OCI-M1 (cell line): ENCODE data around the gene OR51B4.
"Not testable (repeated sequence)": the region's sequence is repeated elsewhere in the genome, so short reads cannot be mapped to it uniquely, and the experiment has no call there.

ENCODE experiments used
- DNase-seq: peaks from one replicate; lab custom pipeline; 2025; lab: John Stamatoyannopoulos, UW

OR51B4 gene, protein sequence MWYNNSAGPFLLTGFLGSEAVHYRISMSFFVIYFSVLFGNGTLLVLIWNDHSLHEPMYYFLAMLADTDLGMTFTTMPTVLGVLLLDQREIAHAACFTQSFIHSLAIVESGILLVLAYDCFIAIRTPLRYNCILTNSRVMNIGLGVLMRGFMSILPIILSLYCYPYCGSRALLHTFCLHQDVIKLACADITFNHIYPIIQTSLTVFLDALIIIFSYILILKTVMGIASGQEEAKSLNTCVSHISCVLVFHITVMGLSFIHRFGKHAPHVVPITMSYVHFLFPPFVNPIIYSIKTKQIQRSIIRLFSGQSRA

DNA sequence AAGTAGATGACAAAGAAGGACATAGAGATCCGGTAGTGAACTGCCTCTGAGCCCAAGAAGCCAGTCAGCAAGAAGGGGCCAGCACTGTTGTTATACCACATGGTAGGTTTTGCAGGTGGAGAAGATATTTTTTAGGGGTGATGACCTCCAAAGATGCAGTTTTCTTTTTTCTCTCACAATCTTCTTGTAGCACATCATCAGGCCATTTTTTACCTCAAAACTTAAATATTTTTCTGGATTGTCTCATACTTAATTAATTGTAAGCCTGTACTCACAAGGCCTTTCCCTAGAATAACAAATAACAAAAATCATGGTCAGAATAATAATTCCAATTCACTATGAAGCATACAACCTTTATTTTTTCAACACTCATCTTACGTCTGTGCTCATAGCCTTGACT lies at the start of gene OR51B4:
Gene OR51B4, minus strand, starts transcription at position 101 of the 400 bp plus-strand sequence. Its CDS starts 0 bp downstream, at position 101.
- no peak for DNase-seq

DNA sequence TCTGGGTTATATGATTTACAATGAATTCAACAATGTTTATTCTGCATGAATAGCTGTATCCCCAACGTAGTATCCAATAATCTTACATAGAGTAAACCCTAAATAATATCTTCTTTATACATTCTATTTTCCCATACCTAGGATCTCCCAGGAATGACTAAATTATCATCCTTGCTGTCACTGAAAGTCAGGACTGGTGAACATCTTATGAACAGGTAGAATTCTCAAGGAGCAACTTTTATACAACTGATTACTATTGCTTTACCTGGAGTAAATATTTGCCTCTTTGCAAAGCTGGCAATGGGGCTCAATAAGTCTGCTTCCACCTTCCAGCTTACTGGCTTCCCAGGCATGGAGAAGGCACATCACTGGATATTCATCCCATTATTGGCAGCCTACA lies 49.5 kb upstream of the OR51B4 start, which contains the start of gene OR51B6:
Gene OR51B6, plus strand, starts transcription at position 301 of the 400 bp plus-strand sequence. Its CDS starts 0 bp downstream, at position 301.
- no peak for DNase-seq

DNA sequence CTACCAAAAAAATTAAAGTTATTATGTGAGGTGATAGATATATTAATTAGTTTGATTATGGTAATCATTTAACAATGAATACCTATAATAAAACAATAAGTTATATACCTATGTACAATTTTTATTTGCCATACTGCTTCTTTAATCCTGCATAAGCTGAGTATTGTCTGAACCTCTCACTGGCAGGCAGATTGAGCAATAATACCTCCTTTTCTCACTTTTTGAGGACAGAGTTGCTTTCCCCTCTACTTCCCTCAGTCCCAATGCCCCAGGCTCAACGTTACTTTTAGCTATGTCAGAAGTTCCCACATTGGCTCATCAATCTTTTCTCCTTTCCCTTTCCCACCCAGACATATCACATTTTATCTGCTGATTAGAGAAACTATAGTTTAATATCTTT lies 47.8 kb upstream of the OR51B4 start:
- DNase-seq: no peak

DNA sequence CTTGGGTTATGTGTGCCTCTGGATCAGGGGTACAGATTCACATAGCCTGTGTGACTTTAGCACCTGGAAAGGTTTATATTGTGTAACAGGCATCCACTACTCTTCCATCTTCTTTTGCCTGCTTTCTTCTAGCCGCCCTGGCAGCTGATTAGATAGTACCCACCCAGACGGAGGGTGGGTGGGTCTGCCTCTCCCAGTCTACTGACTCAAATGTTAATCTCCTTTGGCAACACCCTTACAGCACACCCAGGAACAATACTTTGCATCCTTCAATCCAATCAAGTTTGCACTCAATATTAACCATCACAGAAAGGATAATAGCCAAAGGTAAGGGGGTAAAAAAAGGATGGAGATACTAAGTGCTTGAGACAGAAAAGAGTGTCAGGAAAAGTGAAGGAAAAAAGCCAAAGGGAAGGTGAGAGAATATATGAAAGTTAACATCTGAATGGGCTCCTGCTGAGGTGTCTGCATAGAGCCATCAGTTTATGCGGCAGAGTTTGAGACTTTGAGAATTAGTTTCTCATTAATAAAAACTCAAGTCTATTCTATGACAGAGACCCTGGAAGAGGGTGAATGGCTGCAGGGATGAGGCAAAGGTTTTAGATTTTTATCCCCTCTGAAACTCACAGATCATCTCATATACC lies 46.9 kb upstream of the OR51B4 start:
- DNase-seq: no peak

DNA sequence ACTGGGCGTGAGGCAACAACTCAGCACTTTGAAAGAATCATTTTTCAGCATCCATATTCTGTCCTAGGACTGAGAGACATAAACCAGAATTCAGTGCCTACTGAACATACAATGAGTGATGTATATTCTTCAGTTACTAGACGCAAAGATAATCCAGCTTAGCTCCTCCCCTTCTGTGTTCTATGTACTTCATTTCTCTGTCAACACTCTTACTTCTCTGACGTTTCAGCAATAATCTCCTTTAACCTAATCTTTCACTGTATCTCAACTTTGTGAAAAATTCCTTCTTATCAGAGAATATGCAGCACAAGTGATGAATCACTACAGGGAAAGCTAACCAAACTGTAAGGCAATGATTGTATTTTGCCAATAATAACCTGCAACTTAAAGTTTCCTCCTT lies 44.1 kb upstream of the OR51B4 start:
- DNase-seq: no peak

DNA sequence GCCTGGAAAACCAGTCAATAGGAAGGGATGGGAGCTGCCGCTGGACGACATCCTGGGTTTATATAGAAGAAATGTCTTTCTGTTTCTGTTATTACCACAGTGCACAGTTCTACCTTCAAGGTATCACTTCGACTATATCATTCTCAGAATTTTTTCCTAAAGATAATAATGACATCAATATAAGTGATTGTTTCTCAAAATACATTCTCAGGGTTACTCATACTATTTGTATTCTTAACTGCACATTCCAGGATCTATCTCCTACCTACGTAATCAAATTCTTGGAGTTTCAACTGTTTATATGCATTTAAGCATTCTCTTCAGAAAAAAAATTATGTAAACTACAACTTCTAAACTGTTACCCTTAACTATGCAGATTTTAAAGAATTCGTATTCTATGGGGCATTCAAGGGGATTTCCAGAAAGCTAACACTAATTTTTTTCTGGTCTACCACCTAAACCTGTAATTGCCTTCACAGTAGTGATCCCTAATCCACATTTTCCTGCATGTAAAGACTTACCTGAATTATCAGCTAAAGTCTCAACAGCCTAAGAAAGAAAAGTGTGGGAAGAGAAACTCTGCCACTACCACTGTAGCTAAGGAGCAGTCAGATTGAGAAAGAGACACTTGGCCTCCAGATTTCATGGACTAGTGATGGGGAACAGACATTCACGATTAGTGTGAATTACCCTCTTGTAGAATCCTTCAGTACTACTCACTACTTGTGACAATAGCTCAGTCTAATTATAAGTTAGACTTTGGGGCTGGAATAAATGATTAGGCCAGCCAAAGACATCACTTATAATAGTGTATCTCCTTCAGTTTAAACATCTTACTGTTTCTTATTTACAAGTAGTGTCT lies 42.0 kb upstream of the OR51B4 start, which contains the start of gene OR51B5:
Gene OR51B5, minus strand, starts transcription at position 51 of the 862 bp plus-strand sequence. Its CDS starts 0 bp downstream, at position 51.
- no peak for DNase-seq

DNA sequence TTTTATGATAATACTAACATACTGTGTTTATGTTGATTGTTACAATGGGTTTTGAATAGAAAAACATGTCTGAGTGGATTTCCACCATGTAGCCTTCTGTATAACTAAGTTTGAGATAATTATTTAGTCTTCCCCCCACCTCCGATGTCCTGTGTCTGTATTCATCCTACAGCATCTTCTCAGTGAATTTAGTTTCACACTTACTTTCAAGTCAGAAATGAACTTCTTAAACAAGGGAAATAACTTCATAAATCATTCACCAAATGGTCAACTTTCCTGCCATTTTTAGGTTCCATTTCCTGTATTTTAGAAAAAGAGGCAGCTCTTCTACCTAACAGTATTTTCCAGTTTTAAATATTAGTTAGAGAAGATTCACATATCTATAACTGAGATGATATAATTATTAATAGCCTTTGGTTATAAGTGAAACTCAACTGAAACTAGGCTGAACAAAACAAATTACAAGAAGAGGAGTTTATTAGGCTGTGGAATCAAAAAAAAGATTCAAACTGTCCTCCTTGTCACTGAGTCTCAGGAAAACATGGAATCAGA lies 38.1 kb upstream of the OR51B4 start:
- DNase-seq: no peak

DNA sequence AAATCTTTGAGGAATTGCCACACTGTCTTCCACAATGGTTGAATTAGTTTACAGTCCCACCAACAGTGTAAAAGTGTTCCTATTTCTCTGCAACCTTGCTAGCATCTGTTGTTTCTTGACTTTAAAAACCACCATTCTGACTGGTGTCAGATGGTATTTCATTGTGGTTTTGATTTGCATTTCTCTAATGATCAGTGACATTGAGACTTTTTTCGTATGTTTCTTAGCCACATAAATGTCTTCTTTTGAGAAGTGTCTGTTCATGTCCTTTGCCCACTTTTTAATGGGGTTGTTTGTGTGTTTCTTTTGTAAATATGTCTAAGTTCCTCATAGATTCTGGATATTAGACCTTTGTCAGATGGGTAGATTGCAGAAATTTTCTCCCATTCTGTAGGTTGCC lies 35.5 kb upstream of the OR51B4 start:
- not testable (repeated sequence) for DNase-seq

DNA sequence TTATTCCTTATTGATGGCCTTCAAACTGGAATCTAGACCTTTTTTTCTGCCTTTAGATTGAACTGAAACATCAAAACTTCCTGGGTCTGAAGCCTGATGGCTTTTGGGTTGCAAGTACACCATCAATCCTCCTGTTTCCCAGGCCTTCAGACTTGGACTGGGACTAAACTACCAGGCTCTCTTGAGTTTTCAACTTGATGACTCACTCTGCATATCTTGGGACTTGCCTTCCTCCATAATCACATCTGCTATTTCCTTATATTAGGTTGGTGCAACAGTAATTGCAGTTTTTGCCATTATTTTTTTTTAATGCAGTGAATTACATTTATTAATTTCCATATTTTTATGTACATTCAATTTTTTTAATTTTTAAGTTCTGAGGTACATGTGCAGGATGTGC lies 34.6 kb upstream of the OR51B4 start:
- peak; percentile 8 for DNase-seq

DNA sequence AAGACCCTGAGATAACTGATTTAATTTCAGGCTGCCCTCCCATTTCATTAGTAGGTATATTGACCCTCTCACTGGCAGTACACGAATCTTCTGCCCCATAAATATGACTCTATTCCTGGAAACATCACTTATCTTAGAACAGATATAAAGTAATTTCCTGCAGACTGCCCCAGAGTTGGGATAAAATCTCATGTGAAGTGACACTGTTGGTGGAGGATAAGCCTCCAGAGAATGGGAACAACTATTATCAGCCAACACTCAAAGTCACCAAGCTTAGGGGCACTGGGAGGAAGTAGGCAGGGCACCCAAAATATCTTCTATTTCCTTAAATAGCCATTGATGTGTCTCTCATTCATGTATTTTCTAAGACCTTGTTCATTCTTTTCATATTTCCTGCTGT lies 33.4 kb upstream of the OR51B4 start:
- DNase-seq: peak; percentile 68

DNA sequence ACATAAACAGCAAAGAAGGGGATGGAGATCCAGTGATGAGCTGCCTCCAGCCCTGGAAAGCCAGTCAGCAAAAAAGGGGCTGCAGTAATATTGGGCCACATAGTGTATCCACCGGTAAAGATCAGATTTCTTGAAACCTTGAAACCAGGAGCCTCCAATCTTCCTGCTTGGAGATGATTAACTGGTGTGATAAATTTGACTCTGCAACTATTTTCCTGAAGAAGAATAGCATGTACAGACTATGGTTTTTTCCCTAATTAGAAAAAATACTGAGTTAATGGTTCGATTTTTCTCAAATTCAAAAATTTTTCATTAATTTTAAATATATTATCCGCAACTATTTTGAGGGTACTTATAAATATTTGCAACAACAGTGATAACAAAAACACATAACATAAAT lies 22.5 kb upstream of the OR51B4 start, which contains the start of gene OR51B2:
Gene OR51B2, minus strand, starts transcription at position 101 of the 400 bp plus-strand sequence. Its CDS starts 0 bp downstream, at position 101.
- no peak for DNase-seq

DNA sequence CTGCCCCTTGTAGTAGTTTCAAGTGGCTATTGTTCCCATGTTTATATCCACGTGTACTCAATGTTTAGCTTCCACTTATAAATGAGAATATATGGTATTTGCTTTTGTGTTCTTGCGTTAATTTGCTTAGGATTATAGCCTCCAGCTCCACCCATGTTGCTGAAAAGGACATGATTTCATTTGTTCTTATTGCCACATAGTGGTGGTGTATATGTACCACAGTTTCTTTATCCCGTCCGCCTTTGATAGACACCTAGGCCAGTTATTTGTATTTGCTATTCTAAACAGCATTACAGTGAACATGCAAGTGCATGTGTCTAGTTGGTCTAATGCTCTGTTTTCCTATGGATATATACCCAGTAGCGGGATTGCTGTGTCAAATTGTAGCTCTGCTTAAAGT lies 15.5 kb upstream of the OR51B4 start:
- peak; percentile 16 for DNase-seq

DNA sequence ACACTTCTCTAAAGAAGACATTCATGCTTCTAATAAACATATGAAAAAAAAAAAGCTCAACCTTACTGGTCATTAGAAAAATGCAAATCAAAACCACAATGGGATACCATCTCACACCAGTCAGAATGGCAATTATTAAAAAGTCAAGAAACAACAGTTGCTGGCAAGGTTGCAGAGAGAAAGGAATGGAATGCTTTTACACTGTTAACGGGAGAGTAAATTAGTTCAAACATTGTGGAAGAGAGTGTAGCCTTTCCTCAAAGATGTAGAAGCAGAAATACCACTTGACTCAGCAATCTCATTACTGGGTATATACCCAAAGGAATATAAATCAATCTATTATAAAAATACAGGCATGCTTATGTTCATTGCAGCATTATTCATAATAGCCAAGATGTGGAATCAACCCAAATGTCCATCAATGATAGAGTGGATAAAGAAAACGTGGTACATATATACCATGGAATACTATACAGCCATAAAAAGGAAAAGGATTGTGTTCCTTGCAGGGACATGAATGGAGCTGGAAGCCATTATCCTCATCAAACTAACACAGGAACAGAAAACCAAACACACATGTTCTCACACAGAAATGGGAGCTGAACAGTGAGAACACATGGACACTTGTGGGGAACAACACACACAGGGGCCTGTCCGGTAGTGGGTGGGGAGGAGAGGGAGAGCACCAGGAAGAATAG lies 11.7 kb upstream of the OR51B4 start:
- not testable (repeated sequence) for DNase-seq

DNA sequence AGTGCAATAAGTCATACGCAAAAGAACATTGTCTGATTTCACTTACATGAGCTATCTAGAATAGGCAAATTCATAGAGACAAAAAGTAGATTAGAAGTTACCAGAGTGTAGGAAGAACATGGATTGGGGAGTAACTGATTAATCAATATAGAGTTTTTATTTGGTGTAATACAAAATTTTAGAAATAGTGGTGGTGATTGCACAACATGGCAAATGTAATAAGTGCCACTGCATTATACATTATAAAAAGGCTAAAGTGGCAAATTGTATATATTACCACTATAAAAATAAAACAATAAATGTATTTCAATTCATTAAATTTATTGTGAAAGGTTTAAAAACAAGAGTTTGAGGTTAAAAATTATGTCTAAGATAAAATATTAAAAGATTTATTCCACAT lies 8.7 kb upstream of the OR51B4 start:
- DNase-seq: no peak

DNA sequence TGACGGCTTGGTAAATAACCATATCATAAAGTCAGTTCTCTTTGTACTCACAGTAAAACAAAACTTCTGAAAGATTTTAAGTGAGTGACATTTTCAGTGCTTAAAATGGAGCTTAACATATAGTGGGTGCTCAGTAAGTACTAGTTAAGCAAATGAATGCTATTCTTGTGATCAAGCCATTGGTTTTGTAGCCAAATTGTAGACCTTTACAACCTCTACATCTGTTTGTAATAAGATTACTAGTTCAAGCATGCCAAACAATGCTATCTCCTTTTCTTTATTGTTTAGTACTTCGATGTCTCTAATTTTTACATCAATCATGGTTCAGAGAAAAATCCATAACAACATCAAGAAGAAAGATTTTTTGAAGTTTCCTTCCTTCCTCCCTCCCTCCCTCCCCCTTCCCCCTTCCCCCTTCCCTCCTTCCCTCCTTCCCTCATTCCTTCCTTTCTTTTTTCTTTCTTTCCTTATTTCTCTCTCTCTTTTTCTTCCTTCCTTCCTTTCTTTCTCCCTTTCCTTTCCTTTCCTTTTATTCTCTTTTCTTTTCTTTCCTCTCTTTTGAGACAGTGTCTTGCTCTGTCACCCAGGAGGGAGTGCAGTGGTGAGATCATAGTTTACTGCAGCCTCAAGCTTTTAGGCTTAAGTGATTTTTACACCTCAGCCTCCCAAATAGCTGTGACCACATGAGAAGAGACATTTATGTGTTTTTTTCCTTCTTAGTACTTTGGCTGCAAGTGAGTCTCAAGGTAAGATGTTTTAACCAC lies 5.7 kb upstream of the OR51B4 start:
- DNase-seq: no peak

DNA sequence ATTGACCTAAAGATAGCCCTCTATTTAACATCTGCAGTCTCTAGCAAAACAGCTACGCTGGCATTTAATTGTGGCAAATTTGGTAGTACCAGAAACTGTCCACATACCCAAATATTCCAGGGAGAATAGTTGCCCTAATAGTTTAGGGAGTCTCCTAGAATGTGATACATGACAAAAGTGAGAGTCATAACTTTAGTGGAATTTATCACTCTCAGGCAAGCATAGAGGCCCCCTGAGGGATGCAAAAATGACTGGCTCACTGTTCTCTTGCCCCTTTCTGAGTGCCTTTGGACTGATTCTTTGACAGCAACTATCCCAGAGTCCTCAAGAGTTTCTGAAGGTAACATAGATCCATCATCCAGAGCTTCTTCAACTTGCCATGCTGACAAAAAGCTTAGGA lies 2.3 kb upstream of the OR51B4 start:
- no peak for DNase-seq

DNA sequence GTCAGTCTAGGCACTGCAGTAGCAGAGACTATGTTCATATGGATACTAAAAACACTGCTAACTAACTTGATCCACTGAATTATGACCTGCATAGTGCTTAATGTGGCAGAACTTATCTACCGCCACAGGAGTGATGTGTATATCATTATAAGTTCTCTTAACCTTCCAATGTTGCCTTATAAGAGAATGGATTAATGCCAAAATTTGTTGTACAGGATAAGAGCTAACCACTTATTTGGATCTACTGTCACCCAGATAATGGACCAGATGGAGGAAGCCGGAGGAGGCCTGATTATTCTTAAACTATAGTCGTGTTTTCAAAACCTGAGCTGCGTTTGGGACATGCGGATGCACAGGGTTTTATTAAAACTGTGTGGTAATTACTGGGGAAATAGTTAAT lies 1.9 kb upstream of the OR51B4 start:
- peak; percentile 25 for DNase-seq

DNA sequence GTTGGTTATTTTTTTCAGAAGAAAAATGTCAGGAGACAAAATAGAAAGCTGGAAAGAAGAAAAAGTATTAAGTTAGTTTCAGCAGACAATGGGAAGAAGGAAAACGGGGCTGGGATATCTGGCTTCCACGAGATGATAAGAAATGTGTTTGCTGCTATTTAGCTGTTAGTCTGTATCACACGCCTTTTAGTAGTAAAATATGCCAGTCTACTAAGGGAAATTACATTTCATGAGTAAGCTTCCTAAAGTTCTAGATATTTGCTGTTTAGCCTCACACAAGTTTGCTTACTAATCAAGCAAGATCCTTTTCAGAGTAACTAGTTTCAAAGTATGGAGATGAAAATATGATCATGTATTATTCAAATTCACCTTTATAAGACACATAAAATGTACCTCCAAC lies 1.5 kb downstream of the OR51B4 start:
- no peak for DNase-seq

DNA sequence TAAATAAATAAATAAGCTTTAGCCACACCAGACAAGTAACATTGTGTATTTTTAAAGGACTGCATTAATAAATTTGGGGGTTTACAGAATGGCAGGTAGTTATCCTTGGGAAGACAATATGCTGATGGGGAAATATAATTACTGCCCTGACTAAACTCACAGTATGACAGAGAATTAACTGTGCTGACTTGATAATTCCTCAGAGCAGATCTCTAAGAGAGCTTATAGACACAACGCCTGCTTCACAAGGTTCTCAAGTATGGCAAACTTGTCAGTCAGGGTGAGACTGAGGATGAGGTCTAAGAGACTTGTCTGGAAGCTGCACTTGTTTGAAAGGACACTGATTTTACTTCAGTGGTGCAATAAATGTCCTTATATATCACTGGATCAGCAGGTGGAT lies 3.3 kb downstream of the OR51B4 start:
- DNase-seq: no peak

DNA sequence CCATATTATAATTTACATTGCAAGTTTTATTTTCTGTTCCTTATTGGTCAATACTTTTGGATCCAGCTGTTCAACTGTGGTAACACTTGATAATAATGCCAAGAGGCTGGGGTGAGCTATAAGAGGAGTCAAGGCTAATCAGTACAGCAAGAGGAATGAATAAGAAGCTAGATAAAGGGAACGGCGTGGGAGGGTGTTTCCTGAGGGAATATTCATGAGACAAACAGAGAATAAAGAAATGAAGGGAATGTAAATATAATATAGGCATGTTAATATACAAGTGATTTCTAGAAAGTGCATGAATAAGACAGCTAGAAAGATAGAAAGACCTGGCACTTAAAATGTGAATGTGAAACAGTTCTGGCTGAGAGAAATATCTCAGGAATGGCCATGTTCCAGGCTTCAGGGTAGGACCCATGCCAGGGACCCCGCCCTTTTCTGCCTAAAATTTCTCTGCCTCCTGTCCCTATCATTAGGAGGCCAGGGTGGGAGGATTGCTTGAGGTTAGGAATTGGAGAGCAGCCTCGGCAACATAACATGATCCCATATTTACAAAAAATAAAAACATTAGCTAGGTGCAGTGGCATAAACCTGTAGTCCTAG lies 3.9 kb downstream of the OR51B4 start:
- peak; percentile 46 for DNase-seq
